ENCODE measurements around the gene PRDM16.

Gene PRDM16

GRCh38 chr1:3410142-3410925, 341.3 kb downstream of the PRDM16 start:
- DNase-seq: peak; percentile 54

- DNase-seq: no peak
These were observed 342.8 kb downstream of the PRDM16 start for GRCh38 chr1:3411806-3412205.

GRCh38 chr1:3412376-3412775, 343.4 kb downstream of the PRDM16 start:
- DNase-seq: no peak

- no peak for DNase-seq
These were observed 345.1 kb downstream of the PRDM16 start for GRCh38 chr1:3413975-3414710.

- no peak for DNase-seq
These were observed 346.5 kb downstream of the PRDM16 start for GRCh38 chr1:3415260-3416090.

GRCh38 chr1:3417082-3417739, 348.2 kb downstream of the PRDM16 start:
- DNase-seq: peak; percentile 15

- DNase-seq: no peak
These were observed 348.9 kb downstream of the PRDM16 start for GRCh38 chr1:3417934-3418333.

GRCh38 chr1:3418600-3418999, 349.6 kb downstream of the PRDM16 start:
- DNase-seq: no peak

- DNase-seq: no peak
These were observed 350.6 kb downstream of the PRDM16 start for GRCh38 chr1:3419415-3420204.

- no peak for DNase-seq
These were observed 351.4 kb downstream of the PRDM16 start for GRCh38 chr1:3420218-3420951.

GRCh38 chr1:3422638-3423037, 353.6 kb downstream of the PRDM16 start:
- DNase-seq: no peak

GRCh38 chr1:3423245-3423829, 354.3 kb downstream of the PRDM16 start:
- no peak for DNase-seq

- DNase-seq: no peak
These were observed 355.1 kb downstream of the PRDM16 start for GRCh38 chr1:3423896-3424611.

GRCh38 chr1:3425486-3426215, 356.6 kb downstream of the PRDM16 start:
- no peak for DNase-seq

GRCh38 chr1:3426956-3427535, 358.0 kb downstream of the PRDM16 start:
- no peak for DNase-seq

- DNase-seq: no peak
These were observed 359.0 kb downstream of the PRDM16 start for GRCh38 chr1:3427711-3428704.

GRCh38 chr1:3428899-3429298, 359.9 kb downstream of the PRDM16 start:
- DNase-seq: no peak

GRCh38 chr1:3429320-3429719, 360.3 kb downstream of the PRDM16 start:
- DNase-seq: no peak

All from DMS53 (cell line).